ENCODE data around the gene MCM5.
A peak's percentile ranks its signal among the peaks of the same experiment; 100 is the strongest.
"Not testable (repeated sequence)": the region's sequence is repeated elsewhere in the genome, so short reads cannot be mapped to it uniquely, and the experiment has no call there.

MCM5 gene

GRCh38 chr22:35437049-35437448, 37.1 kb downstream of the MCM5 start:
- no CpG with 5 or more reads among the region's 2 CpGs for WGBS (ENCODE audit: extremely low coverage, insufficient coverage, low lambda C conversion rate)
- Histone ChIP-seq H3K4me1 (ENCODE audit: control insufficient read depth, low read depth, low read length) (no peaks in the 10 kb centered on the region), H3K4ac (ENCODE audit: low read depth, low read length) (no peak overlapping the region), H2AK5ac (ENCODE audit: low read length) (no peak overlapping the region), H3K4me3 (ENCODE audit: low read length) (no peak overlapping the region), H4K5ac (ENCODE audit: low read length) (no peak overlapping the region), H2BK120ac (ENCODE audit: low read depth, low read length) (no peak overlapping the region), H3K4me2 (ENCODE audit: low read length) (no peak overlapping the region), H3K27ac (ENCODE audit: low read depth, low read length) (no peak overlapping the region), H3K27me3 (ENCODE audit: insufficient read depth, low read length, poor library complexity) (no peaks in the 10 kb centered on the region), H3K23ac (ENCODE audit: low read length) (no peak overlapping the region), H3K36me3 (ENCODE audit: control insufficient read depth, insufficient read depth, low read length) (peaks cover 3% of the 10 kb centered on the region), H3K9ac (ENCODE audit: low read length) (no peak overlapping the region), H3K79me2 (ENCODE audit: control insufficient read depth, insufficient read depth, low read length) (no peaks in the 10 kb centered on the region), H4K8ac (ENCODE audit: low read depth, low read length) (no peak overlapping the region), H3K18ac (ENCODE audit: low read length) (no peak overlapping the region), H2BK15ac (replicated peaks; ENCODE audit: low read depth) (no peak overlapping the region), H3K79me1 (ENCODE audit: low read length) (no peaks in the 10 kb centered on the region), H2BK5ac (ENCODE audit: low read length) (no peak overlapping the region), H3K56ac (ENCODE audit: low read length) (no peak overlapping the region)
- DNase-seq = peak; percentile 84

GRCh38 chr22:35438673-35439364, 38.9 kb downstream of the MCM5 start:
- not testable (repeated sequence) for H3K79me1 ChIP-seq (ENCODE audit: low read length); H2BK120ac ChIP-seq (ENCODE audit: low read depth, low read length); H3K4me1 ChIP-seq (ENCODE audit: control insufficient read depth, low read depth, low read length); H3K27ac ChIP-seq (ENCODE audit: low read depth, low read length); H3K4me3 ChIP-seq (ENCODE audit: low read length); H3K9ac ChIP-seq (ENCODE audit: low read length); H3K36me3 ChIP-seq (ENCODE audit: control insufficient read depth, insufficient read depth, low read length); H2AK5ac ChIP-seq (ENCODE audit: low read length); DNase-seq; H3K27me3 ChIP-seq (ENCODE audit: insufficient read depth, low read length, poor library complexity); H2BK15ac ChIP-seq (replicated peaks; ENCODE audit: low read depth); H3K23ac ChIP-seq (ENCODE audit: low read length); H3K4ac ChIP-seq (ENCODE audit: low read depth, low read length); H3K79me2 ChIP-seq (ENCODE audit: control insufficient read depth, insufficient read depth, low read length); H3K18ac ChIP-seq (ENCODE audit: low read length); H3K56ac ChIP-seq (ENCODE audit: low read length); H4K5ac ChIP-seq (ENCODE audit: low read length); H3K4me2 ChIP-seq (ENCODE audit: low read length); H2BK5ac ChIP-seq (ENCODE audit: low read length); H4K8ac ChIP-seq (ENCODE audit: low read depth, low read length)
- 100% methylated on average over 2 of the region's 3 CpGs for WGBS (ENCODE audit: extremely low coverage, insufficient coverage, low lambda C conversion rate)

- H3K27me3 ChIP-seq (ENCODE audit: insufficient read depth, low read length, poor library complexity) = no peaks in the 10 kb centered on the region
- H3K27ac ChIP-seq (ENCODE audit: low read depth, low read length) = no peak overlapping the region
- DNase-seq = no peak
- H4K8ac ChIP-seq (ENCODE audit: low read depth, low read length) = no peak overlapping the region
- no peak overlapping the region for H3K9ac ChIP-seq (ENCODE audit: low read length)
- no peaks in the 10 kb centered on the region for H3K36me3 ChIP-seq (ENCODE audit: control insufficient read depth, insufficient read depth, low read length)
- WGBS (ENCODE audit: extremely low coverage, insufficient coverage, low lambda C conversion rate) = no CpG with 5 or more reads among the region's 1 CpG
- H3K79me2 ChIP-seq (ENCODE audit: control insufficient read depth, insufficient read depth, low read length) = no peaks in the 10 kb centered on the region
- H2BK120ac ChIP-seq (ENCODE audit: low read depth, low read length) = no peak overlapping the region
- no peak overlapping the region for H2BK15ac ChIP-seq (replicated peaks; ENCODE audit: low read depth)
- no peaks in the 10 kb centered on the region for H3K4me1 ChIP-seq (ENCODE audit: control insufficient read depth, low read depth, low read length)
- no peak overlapping the region for H3K4me3 ChIP-seq (ENCODE audit: low read length)
- no peak overlapping the region for H4K5ac ChIP-seq (ENCODE audit: low read length)
- no peak overlapping the region for H2BK5ac ChIP-seq (ENCODE audit: low read length)
- H3K18ac ChIP-seq (ENCODE audit: low read length) = no peak overlapping the region
- no peaks in the 10 kb centered on the region for H3K79me1 ChIP-seq (ENCODE audit: low read length)
- no peak overlapping the region for H3K23ac ChIP-seq (ENCODE audit: low read length)
- no peak overlapping the region for H2AK5ac ChIP-seq (ENCODE audit: low read length)
- no peak overlapping the region for H3K56ac ChIP-seq (ENCODE audit: low read length)
- H3K4me2 ChIP-seq (ENCODE audit: low read length) = no peak overlapping the region
- H3K4ac ChIP-seq (ENCODE audit: low read depth, low read length) = no peak overlapping the region
These were observed 39.4 kb downstream of the MCM5 start for GRCh38 chr22:35439365-35439717.

GRCh38 chr22:35440129-35440528, 40.2 kb downstream of the MCM5 start:
- WGBS (ENCODE audit: extremely low coverage, insufficient coverage, low lambda C conversion rate) = no CpG with 5 or more reads among the region's 3 CpGs
- Histone ChIP-seq H3K27me3 (ENCODE audit: insufficient read depth, low read length, poor library complexity) (no peaks in the 10 kb centered on the region), H3K79me2 (ENCODE audit: control insufficient read depth, insufficient read depth, low read length) (no peaks in the 10 kb centered on the region), H3K23ac (ENCODE audit: low read length) (no peak overlapping the region), H2AK5ac (ENCODE audit: low read length) (no peak overlapping the region), H3K56ac (ENCODE audit: low read length) (no peak overlapping the region), H3K4me1 (ENCODE audit: control insufficient read depth, low read depth, low read length) (no peaks in the 10 kb centered on the region), H3K79me1 (ENCODE audit: low read length) (no peaks in the 10 kb centered on the region), H2BK5ac (ENCODE audit: low read length) (no peak overlapping the region), H3K9ac (ENCODE audit: low read length) (no peak overlapping the region), H4K8ac (ENCODE audit: low read depth, low read length) (no peak overlapping the region), H2BK120ac (ENCODE audit: low read depth, low read length) (no peak overlapping the region), H3K27ac (ENCODE audit: low read depth, low read length) (no peak overlapping the region), H4K5ac (ENCODE audit: low read length) (no peak overlapping the region), H3K18ac (ENCODE audit: low read length) (no peak overlapping the region), H2BK15ac (replicated peaks; ENCODE audit: low read depth) (no peak overlapping the region), H3K4me3 (ENCODE audit: low read length) (no peak overlapping the region), H3K4ac (ENCODE audit: low read depth, low read length) (no peak overlapping the region), H3K36me3 (ENCODE audit: control insufficient read depth, insufficient read depth, low read length) (no peaks in the 10 kb centered on the region), H3K4me2 (ENCODE audit: low read length) (no peak overlapping the region)
- no peak for DNase-seq

GRCh38 chr22:35441489-35442100, 41.7 kb downstream of the MCM5 start:
- Histone ChIP-seq H2AK5ac (ENCODE audit: low read length) (no peak overlapping the region), H3K27ac (ENCODE audit: low read depth, low read length) (no peak overlapping the region), H2BK15ac (replicated peaks; ENCODE audit: low read depth) (no peak overlapping the region), H2BK5ac (ENCODE audit: low read length) (no peak overlapping the region), H3K36me3 (ENCODE audit: control insufficient read depth, insufficient read depth, low read length) (no peaks in the 10 kb centered on the region), H3K9ac (ENCODE audit: low read length) (no peak overlapping the region), H3K4me1 (ENCODE audit: control insufficient read depth, low read depth, low read length) (no peaks in the 10 kb centered on the region), H3K4me2 (ENCODE audit: low read length) (no peak overlapping the region), H3K79me1 (ENCODE audit: low read length) (no peaks in the 10 kb centered on the region), H3K56ac (ENCODE audit: low read length) (no peak overlapping the region), H4K8ac (ENCODE audit: low read depth, low read length) (no peak overlapping the region), H3K27me3 (ENCODE audit: insufficient read depth, low read length, poor library complexity) (no peaks in the 10 kb centered on the region), H3K23ac (ENCODE audit: low read length) (no peak overlapping the region), H2BK120ac (ENCODE audit: low read depth, low read length) (no peak overlapping the region), H3K18ac (ENCODE audit: low read length) (no peak overlapping the region), H3K79me2 (ENCODE audit: control insufficient read depth, insufficient read depth, low read length) (no peaks in the 10 kb centered on the region), H4K5ac (ENCODE audit: low read length) (no peak overlapping the region), H3K4me3 (ENCODE audit: low read length) (no peak overlapping the region), H3K4ac (ENCODE audit: low read depth, low read length) (no peak overlapping the region)
- WGBS (ENCODE audit: extremely low coverage, insufficient coverage, low lambda C conversion rate) = no CpG with 5 or more reads among the region's 9 CpGs
- DNase-seq = no peak

GRCh38 chr22:35442471-35442870, 42.5 kb downstream of the MCM5 start:
- Histone ChIP-seq H3K18ac (ENCODE audit: low read length) (no peak overlapping the region), H2BK5ac (ENCODE audit: low read length) (no peak overlapping the region), H3K79me1 (ENCODE audit: low read length) (no peaks in the 10 kb centered on the region), H3K56ac (ENCODE audit: low read length) (no peak overlapping the region), H3K27ac (ENCODE audit: low read depth, low read length) (no peak overlapping the region), H4K8ac (ENCODE audit: low read depth, low read length) (no peak overlapping the region), H3K4me3 (ENCODE audit: low read length) (no peak overlapping the region), H3K4me1 (ENCODE audit: control insufficient read depth, low read depth, low read length) (no peaks in the 10 kb centered on the region), H3K4ac (ENCODE audit: low read depth, low read length) (no peak overlapping the region), H3K36me3 (ENCODE audit: control insufficient read depth, insufficient read depth, low read length) (no peaks in the 10 kb centered on the region), H3K79me2 (ENCODE audit: control insufficient read depth, insufficient read depth, low read length) (no peaks in the 10 kb centered on the region), H2AK5ac (ENCODE audit: low read length) (no peak overlapping the region), H2BK120ac (ENCODE audit: low read depth, low read length) (no peak overlapping the region), H3K4me2 (ENCODE audit: low read length) (no peak overlapping the region), H3K27me3 (ENCODE audit: insufficient read depth, low read length, poor library complexity) (no peaks in the 10 kb centered on the region), H3K9ac (ENCODE audit: low read length) (no peak overlapping the region), H3K23ac (ENCODE audit: low read length) (no peak overlapping the region), H2BK15ac (replicated peaks; ENCODE audit: low read depth) (no peak overlapping the region), H4K5ac (ENCODE audit: low read length) (no peak overlapping the region)
- no CpG with 5 or more reads among the region's 6 CpGs for WGBS (ENCODE audit: extremely low coverage, insufficient coverage, low lambda C conversion rate)
- DNase-seq = no peak
